ENCODE results near the gene VPS54.
"Not testable (repeated sequence)": the region's sequence is repeated elsewhere in the genome, so short reads cannot be mapped to it uniquely, and the experiment has no call there.

VPS54 gene

GRCh38 chr2:64023485-64024258 lies 4.4 kb upstream of the VPS54 start:
- DNase-seq: no peak

DNA sequence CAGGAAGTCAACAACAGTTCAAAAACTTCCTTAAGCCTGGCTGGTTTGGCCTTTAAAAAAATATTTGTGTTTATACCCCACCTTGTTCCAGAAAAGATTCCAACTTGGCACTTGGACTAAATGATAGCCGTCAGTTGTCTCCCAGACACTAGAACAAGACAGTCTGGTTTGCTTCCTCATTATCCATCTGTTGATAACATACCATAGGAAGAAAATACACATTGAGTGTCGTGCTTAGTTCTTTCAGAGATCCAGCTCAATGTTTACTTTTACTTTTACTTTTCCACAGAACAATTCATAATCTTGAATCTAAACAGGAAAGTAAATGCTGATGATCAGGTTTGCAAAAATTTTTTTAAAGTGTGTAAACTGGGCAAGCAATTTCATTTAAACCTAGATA lies 2.4 kb upstream of the VPS54 start:
- no peak for DNase-seq

DNA sequence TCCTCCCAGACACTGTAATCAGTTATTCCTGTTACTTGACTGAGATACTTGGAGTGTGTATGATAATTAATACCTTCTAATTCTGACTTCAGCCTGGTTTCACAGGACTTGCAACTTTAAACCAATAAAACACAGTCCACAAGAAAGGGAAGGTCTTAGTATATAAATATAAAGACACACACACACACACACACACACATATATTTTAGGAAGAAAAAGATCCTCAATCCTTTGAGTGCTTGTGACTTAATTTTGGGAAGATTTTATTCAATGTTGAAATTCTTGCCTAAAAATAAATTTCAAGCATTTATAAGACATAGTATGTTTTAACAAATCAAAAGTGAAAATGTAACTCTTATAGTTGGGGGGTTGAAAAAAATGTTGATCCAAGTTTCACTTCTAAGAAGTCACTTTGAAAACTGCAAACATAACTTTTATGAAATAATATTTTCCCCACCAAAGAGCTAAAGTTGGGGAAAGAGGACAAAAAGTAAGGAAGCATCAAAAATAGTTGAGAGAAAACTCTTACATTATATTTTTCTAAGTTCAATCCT lies 824 bp upstream of the VPS54 start:
- no peak for DNase-seq

GRCh38 chr2:64018701-64019082 lies 536 bp downstream of the VPS54 start:
- no peak for DNase-seq

- peak; percentile 47 for DNase-seq
Measured at GRCh38 chr2:64017811-64018700, 1.2 kb downstream of the VPS54 start.

GRCh38 chr2:64015898-64016297 lies 3.3 kb downstream of the VPS54 start:
- no peak for DNase-seq

GRCh38 chr2:64015391-64015790 lies 3.8 kb downstream of the VPS54 start:
- no peak for DNase-seq

DNA sequence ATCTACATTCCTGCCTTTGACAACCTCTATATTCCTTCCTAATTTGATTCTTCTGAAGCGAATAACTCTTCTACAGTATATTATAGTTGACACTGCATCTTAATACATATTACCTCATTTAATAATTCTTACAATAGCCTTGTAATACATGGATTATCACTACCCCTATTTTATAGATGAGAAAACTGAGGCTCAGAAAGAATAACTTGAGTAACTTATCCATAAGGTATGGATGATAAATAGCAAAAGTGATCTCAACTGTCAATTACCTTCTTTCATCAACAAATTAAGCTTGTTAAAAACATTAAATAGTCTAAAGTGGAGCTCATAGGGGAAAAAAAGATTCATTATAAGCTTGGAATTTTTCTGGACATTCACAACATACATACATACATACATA lies 4.6 kb downstream of the VPS54 start:
- no peak for DNase-seq

DNA sequence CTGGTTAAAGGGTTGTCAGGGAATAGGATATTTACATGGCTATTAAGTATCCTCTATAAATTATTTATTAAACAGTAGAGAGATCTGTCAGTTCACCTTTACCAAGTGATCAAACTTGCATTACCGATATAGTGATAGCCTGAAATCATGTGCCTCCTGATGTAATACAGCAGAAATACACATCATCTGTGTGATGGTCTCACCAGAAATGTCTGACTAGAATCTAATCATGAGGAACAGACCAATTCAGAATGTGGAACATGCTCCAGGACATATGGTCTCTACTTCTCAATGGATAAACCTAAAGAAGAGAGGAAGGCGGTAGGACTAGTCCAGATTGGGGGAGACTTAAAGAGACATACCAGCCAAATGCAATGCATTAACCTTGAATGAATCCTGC lies 6.2 kb downstream of the VPS54 start:
- no peak for DNase-seq

DNA sequence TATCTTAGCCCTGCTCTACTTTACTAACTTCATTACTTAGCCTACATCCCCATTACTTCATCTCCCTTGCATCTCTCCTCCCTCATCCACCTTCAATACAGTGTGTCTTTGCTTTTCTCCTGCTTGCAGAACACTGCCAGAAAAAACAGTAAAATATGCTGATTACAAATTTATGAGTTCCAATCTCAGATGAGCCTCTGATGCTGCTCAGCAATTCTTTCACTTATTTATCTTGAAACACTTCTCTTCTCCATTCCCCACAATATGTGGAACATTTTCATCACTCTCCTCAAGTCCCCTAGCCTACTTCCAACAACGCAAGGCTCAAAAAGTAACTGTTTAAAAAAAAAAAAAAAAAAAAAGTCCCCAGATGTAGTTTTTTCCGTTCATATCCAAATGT lies 7.1 kb downstream of the VPS54 start:
- no peak for DNase-seq

- no peak for DNase-seq
Measured at GRCh38 chr2:64008434-64009009, 10.7 kb downstream of the VPS54 start.

DNA sequence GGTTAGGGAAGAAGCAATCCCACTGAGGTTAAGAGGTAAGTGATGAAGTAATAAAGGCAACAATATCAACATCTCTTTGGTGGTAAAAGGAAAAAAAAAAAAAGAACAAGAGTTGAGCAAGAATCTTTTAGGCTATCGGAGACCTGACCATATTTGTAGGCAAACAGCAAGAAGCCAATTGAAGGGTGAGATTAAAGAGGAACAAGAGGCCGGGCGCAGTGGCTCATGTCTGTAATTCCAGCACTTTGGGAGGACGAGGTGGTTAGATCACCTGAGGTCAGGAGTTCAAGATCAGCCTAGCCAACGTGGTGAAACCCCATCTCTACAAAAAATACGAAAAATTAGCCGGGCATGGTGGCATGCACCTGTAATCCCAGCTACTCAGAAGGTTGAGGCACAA lies 11.3 kb downstream of the VPS54 start:
- no peak for DNase-seq

DNA sequence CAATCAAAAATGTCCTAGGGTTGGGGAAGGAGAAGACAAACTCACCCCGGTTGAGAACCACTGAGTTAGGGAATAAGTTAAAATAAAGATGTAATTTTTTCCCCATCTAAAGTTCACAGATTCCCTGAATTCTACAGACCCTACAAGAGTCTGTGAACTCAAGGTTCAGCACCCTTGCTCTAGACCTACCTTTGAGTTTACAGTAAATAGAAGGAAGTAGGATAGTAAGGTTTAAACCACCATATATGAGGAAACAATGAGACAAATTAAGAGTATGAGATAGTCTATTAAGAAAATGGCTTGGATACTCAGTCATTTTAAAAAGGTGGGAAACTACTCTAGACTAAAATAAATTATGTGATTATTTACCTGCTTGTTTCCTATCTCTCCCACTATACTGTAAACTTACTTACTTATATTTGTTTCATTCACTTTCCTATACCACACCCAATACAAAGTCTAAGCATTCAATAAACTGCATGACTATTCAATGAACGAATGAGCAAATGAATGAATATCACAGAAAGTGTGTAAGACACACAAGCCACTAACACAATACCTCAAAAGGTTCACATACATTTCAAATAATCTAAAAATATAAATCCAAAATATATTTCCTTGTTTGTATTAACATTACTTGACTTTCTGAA lies 13.4 kb downstream of the VPS54 start:
- DNase-seq: no peak

- no peak for DNase-seq
Measured at GRCh38 chr2:64003239-64003638, 16.0 kb downstream of the VPS54 start.

DNA sequence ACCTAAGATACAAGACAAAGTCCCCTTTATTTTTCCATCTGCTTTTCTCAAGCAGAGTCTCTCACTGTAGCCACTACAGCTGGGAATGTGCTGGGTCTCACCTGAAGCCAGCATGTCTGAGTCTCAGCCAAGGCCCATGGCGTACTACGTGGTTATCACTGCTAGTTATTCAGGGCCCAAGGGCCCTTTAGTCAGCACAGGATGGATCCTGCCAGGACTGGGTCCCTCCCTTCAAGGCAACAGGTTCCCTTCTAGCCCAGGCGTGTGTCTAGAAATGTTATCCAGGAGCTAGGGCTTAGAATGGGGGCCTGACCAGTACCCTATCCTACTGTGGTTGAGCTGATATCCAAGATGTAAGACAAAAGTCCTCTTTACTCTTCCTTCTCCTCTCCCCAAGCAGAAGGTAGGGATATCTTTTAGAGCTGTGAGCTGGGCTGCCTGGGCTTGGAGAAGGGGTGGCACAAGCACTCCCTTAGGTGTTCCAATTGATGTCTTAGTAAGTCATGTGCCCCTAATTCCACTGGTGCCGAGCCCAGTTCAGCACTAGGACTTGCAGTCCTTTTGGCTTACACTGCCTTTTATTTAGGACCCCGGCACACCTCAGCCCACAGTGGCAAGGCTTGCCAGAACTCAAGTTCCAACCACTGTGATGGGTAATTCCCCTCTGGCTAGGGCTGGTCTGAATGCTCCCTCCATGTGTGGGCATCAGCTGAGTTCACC lies 17.7 kb downstream of the VPS54 start:
- DNase-seq: no peak

DNA sequence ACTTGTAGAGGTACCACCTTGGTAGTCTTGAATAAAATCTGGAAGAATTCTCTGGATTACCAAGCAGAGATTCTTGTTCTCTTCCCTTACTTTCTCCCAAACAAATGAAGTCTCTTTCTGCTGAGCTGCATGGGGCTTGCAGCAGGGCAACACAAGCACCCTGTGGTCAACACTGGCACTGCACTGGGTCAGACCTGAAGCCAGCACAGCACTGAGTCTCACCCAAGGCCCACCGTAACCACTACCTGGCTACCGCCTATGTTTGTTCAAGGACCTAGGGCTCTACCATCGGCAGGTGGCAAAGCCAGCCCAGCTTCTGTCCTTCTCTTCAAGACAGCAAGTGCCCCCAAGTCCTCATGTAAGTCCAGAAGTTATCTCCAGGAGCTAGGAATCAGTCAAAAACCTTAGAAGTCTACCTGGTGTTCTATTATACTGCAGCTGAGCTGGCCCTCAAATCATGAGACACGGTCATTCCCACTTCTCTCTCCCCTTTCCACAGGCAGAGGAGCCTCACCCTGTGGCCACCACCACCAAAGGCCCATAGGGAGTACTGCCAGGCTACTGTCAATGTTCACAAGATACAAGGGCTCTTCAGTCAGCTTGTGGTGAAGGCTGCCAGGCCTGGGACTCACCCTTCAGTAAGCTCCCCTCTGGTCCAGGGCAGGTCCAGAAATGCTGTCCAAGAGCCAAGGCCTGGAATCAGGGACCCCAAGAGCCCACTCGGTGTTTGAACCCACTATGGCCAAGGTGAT lies 18.4 kb downstream of the VPS54 start:
- DNase-seq: no peak

- DNase-seq: no peak
Measured at GRCh38 chr2:63999049-63999448, 20.2 kb downstream of the VPS54 start.

GRCh38 chr2:63996582-63997198 lies 22.5 kb downstream of the VPS54 start:
- DNase-seq: not testable (repeated sequence)

DNA sequence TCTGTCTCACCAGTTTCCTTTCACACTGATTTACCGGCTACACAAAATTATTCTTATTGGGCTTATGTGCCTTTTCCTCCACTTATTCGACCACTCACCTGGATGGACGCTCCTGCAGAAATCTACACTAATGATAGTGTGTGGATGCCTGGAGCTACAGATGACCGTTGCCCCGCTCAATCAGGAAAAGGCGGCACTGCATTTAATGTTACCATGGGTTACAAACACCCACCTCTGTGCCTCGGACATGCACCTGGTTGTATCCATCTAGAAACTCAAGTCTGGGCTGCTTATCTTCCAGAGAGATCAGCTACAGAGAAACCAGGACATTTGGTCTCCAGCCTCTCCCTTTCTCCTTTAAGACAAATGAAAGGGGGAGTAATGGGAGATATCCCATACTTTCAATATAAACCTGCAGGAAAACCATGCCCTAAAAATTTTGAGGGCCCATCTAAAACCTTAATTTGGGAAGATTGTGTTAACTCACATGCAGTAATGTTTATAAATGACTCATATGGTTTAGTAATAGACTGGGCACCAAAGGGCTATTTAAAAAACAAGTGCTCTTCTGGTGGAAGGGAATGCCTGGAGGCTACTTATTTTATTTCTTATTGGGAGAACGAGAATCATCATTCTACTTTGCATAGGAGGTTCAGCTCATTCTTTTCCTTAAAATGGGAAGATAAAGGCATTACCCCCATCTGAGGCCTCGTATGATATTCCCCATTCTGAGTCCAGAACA lies 24.7 kb downstream of the VPS54 start:
- not testable (repeated sequence) for DNase-seq

- DNase-seq: no peak
Measured at GRCh38 chr2:63993871-63994270, 25.4 kb downstream of the VPS54 start.

Measured in NCI-H1694 (cell line).